Smooth muscle cell (in vitro differentiated cells): ENCODE results near the gene EMILIN1. TPM values are rescaled to one million over a fixed set of nuclear protein-coding genes. Genes with fewer than 3 reads are reported as not detected.

Experiments
- DNase-seq: peaks from one replicate; lab custom pipeline; 2025; ENCODE audit not compliant: unreplicated experiment; lab: John Stamatoyannopoulos, UW
- H2AFZ ChIP-seq: fragments of 200-600 bp; sonication (generic); 2 replicates; pipeline ENCODE4 v1.6.0; 2016; ENCODE audit warnings: antibody characterized with exemption, low read depth, mild to moderate bottlenecking
- H3F3A ChIP-seq: fragments of 200-600 bp; sonication (generic); 2 replicates; pipeline ENCODE4 v1.6.0; 2017; ENCODE audit warnings: antibody characterized with exemption, low read depth
- H3K27ac ChIP-seq: fragments of 200-600 bp; sonication (generic); 2 replicates; pipeline ENCODE4 v1.5.1; 2016; ENCODE audit warnings: low read depth, mild to moderate bottlenecking
- H3K27me3 ChIP-seq: fragments of 200-600 bp; sonication (generic); 2 replicates; pipeline ENCODE4 v1.6.1; 2016; ENCODE audit warnings: low read depth, mild to moderate bottlenecking
- H3K36me3 ChIP-seq: fragments of 200-600 bp; sonication (generic); 2 replicates; pipeline ENCODE4 v1.5.1; 2016; ENCODE audit warnings: low read depth
- H3K4me1 ChIP-seq: fragments of 200-600 bp; sonication (generic); 2 replicates; pipeline ENCODE4 v1.5.1; 2016; ENCODE audit warnings: low read depth
- H3K4me2 ChIP-seq: fragments of 200-600 bp; sonication (generic); 2 replicates; pipeline ENCODE4 v1.6.0; 2016; ENCODE audit warnings: mild to moderate bottlenecking
- H3K4me3 ChIP-seq: fragments of 200-600 bp; sonication (generic); 2 replicates; pipeline ENCODE4 v1.5.1; 2016; ENCODE audit warnings: mild to moderate bottlenecking
- H3K79me2 ChIP-seq: fragments of 200-600 bp; sonication (generic); 2 replicates; pipeline ENCODE4 v1.6.0; 2016; ENCODE audit warnings: low read depth, mild to moderate bottlenecking
- H3K9ac ChIP-seq: fragments of 200-600 bp; sonication (generic); 2 replicates; pipeline ENCODE4 v1.6.0; 2016; ENCODE audit warnings: low read depth
- H3K9me3 ChIP-seq: fragments of 200-600 bp; sonication (generic); replicated peaks from 2 replicates; pipeline ENCODE4 v1.5.1; 2016; ENCODE audit warnings: low read depth
- H4K20me1 ChIP-seq: fragments of 200-600 bp; sonication (generic); 2 replicates; pipeline ENCODE4 v1.6.0; 2016; ENCODE audit warnings: low read depth
- WGBS: methylation state at CpG from one replicate; pipeline ENCODE4 v1.1.7; 2016; ENCODE audit warnings: low lambda C conversion rate; 5-methylcytosine and 5-hydroxymethylcytosine counted together
- polyA plus RNA-seq: library from polyadenylated mRNA; unstranded; fragments of >200 nt; fragmentation: Nextera tagmentation; extraction: Ambion mirVana; gene quantifications from 2 replicates; pipeline ENCODE4 v1.2.1, GENCODE V29; 2016
- total RNA-seq: library from RNA; depleted of rRNA; stranded (reverse); fragments of >200 nt; gene quantifications from 2 replicates; pipeline ENCODE4 v1.2.3, GENCODE V29; 2014
- TF ChIP-seq, protein P1 (sequence below): fragments of 200-600 bp; sonication (generic); IDR thresholded peaks from 2 replicates; pipeline ENCODE4 v1.5.1; 2017; ENCODE audit warnings: borderline replicate concordance, mild to moderate bottlenecking, antibody characterized with exemption; ENCODE audit not compliant: insufficient read depth, poor library complexity, severe bottlenecking

The EMILIN1 gene
- total and polyA plus RNA-seq, 2 experiments from 2014 or later: 111 to 518 TPM

GRCh38 chr2:27083410-27084296 is 5.2 kb downstream of the EMILIN1 start:
- Histone ChIP-seq H4K20me1 (peaks cover 33% of the 10 kb centered on the region), H3K27ac (no peak overlapping the region), H3K4me3 (no peak overlapping the region), H3K79me2 (peaks cover 20% of the 10 kb centered on the region), H3K9me3 (no peaks in the 10 kb centered on the region), H3K9ac (no peak overlapping the region), H3K4me1 (peaks cover 18% of the 10 kb centered on the region), H3F3A (peaks cover 21% of the 10 kb centered on the region), H3K27me3 (no peaks in the 10 kb centered on the region), H3K36me3 (no peaks in the 10 kb centered on the region), H2AFZ (no peak overlapping the region), H3K4me2 (no peak overlapping the region)
- DNase-seq: no peak
- WGBS: 80% methylated on average over 20 of the region's 20 CpGs
- TF ChIP-seq, protein P1, sequence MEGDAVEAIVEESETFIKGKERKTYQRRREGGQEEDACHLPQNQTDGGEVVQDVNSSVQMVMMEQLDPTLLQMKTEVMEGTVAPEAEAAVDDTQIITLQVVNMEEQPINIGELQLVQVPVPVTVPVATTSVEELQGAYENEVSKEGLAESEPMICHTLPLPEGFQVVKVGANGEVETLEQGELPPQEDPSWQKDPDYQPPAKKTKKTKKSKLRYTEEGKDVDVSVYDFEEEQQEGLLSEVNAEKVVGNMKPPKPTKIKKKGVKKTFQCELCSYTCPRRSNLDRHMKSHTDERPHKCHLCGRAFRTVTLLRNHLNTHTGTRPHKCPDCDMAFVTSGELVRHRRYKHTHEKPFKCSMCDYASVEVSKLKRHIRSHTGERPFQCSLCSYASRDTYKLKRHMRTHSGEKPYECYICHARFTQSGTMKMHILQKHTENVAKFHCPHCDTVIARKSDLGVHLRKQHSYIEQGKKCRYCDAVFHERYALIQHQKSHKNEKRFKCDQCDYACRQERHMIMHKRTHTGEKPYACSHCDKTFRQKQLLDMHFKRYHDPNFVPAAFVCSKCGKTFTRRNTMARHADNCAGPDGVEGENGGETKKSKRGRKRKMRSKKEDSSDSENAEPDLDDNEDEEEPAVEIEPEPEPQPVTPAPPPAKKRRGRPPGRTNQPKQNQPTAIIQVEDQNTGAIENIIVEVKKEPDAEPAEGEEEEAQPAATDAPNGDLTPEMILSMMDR: no peak

- H2AFZ ChIP-seq: no peak overlapping the region
- no peaks in the 10 kb centered on the region for H3K36me3 ChIP-seq
- H3K9ac ChIP-seq: no peak overlapping the region
- no peak overlapping the region for H3K4me3 ChIP-seq
- H4K20me1 ChIP-seq: peaks cover 33% of the 10 kb centered on the region
- H3K79me2 ChIP-seq: peaks cover 12% of the 10 kb centered on the region
- peaks cover 18% of the 10 kb centered on the region for H3K4me1 ChIP-seq
- no peaks in the 10 kb centered on the region for H3K27me3 ChIP-seq
- H3K27ac ChIP-seq: no peak overlapping the region
- peaks cover 21% of the 10 kb centered on the region for H3F3A ChIP-seq
- H3K9me3 ChIP-seq: no peaks in the 10 kb centered on the region
- peak overlapping the region; percentile 99 for H3K4me2 ChIP-seq
- no peak for DNase-seq
- 76% methylated on average over 6 of the region's 6 CpGs for WGBS
- TF ChIP-seq, protein P1: no peak
These were observed 6.1 kb downstream of the EMILIN1 start for GRCh38 chr2:27084297-27085061.

DNA sequence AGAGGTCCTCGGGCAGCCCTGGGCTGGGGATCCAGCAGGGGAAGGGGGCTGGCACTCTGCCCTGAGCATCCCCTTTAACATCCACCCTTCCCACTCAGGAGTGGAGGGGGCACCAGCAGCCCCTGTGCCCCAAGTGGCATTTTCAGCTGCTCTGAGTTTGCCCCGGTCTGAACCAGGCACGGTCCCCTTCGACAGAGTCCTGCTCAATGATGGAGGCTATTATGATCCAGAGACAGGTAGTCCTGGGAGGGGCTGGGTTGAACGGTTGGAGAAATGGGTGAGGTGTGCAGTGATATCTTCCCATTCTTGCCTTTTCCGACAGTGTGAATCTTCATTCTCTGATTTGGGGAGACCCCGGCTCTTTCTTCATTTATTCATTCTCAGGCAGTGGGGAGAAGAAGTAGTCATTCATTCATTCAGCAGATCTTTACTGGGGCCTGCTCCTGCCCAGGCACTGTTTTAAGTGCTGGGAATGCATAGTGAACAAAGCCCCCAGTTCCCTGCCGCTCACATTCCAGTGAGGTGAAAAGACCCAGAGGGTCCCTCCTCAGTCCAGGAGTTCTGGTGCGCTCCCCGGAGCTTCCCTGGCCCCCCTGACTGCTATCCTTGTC is 6.8 kb downstream of the EMILIN1 start:
- peak overlapping the region; percentile 99 for H3K4me2 ChIP-seq
- H2AFZ ChIP-seq: no peak overlapping the region
- 53% methylated on average over 10 of the region's 10 CpGs for WGBS
- TF ChIP-seq, protein P1: no peak
- H3K4me1 ChIP-seq: peaks cover 18% of the 10 kb centered on the region
- no peaks in the 10 kb centered on the region for H3K36me3 ChIP-seq
- peaks cover 33% of the 10 kb centered on the region for H4K20me1 ChIP-seq
- H3K9ac ChIP-seq: no peak overlapping the region
- DNase-seq: no peak
- H3F3A ChIP-seq: peaks cover 21% of the 10 kb centered on the region
- H3K79me2 ChIP-seq: peaks cover 7% of the 10 kb centered on the region
- no peaks in the 10 kb centered on the region for H3K27me3 ChIP-seq
- H3K27ac ChIP-seq: peak overlapping the region; percentile 61
- H3K9me3 ChIP-seq: no peaks in the 10 kb centered on the region
- peak overlapping the region; percentile 83 for H3K4me3 ChIP-seq
